Activated CD8-positive, alpha-beta memory T cell treated with anti-CD3 and anti-CD28 coated beads, Interleukin-2, amount 50 U/mL, for 48 hours (primary cell): ENCODE results near the gene RASA3.
"Not testable (repeated sequence)": the region's sequence is repeated elsewhere in the genome, so short reads cannot be mapped to it uniquely, and the experiment has no call there.

Experiments used
- DNase-seq: peaks from one replicate; pipeline ENCODE4 v3.0.0-alpha.2; 2020

RASA3 gene, protein sequence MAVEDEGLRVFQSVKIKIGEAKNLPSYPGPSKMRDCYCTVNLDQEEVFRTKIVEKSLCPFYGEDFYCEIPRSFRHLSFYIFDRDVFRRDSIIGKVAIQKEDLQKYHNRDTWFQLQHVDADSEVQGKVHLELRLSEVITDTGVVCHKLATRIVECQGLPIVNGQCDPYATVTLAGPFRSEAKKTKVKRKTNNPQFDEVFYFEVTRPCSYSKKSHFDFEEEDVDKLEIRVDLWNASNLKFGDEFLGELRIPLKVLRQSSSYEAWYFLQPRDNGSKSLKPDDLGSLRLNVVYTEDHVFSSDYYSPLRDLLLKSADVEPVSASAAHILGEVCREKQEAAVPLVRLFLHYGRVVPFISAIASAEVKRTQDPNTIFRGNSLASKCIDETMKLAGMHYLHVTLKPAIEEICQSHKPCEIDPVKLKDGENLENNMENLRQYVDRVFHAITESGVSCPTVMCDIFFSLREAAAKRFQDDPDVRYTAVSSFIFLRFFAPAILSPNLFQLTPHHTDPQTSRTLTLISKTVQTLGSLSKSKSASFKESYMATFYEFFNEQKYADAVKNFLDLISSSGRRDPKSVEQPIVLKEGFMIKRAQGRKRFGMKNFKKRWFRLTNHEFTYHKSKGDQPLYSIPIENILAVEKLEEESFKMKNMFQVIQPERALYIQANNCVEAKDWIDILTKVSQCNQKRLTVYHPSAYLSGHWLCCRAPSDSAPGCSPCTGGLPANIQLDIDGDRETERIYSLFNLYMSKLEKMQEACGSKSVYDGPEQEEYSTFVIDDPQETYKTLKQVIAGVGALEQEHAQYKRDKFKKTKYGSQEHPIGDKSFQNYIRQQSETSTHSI

DNA sequence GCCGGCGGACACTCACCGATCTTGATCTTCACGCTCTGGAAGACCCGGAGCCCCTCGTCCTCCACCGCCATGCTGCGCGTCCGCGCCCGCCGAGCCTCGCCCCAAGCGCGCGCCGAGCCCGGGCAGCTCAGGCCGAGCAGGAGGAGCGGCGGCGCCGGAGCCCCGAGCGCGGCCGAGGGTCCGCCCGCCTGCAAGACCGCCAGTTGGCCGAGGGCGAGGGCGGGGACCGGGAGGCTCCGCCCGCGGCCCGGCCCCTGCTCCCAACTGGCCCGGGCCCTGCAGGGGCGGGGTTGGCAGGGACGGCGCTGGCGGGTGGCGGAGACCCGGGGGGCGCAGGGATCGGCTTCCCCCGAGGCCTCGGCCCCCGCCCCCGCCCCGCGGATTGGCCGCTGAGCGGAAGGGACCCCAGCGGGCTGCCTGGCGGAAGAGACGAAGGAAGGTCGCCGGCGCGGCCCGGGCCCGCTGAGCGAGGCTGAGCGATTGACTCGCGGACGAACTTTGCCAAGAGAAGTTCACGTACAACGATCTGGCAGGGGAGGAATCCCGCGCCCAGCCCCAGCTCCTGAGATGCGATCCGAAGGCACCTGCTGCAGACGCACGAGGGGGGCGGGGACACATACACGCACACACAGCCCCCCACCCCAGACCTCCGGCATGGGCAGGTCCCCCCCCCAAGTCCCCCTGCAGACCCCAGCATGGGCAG lies at the start of gene RASA3:
TSS of gene RASA3 (minus strand) at position 205 of the 703 bp plus-strand sequence. CDS start at position 71, 134 bp downstream.
- peak; percentile 84 for DNase-seq

DNA sequence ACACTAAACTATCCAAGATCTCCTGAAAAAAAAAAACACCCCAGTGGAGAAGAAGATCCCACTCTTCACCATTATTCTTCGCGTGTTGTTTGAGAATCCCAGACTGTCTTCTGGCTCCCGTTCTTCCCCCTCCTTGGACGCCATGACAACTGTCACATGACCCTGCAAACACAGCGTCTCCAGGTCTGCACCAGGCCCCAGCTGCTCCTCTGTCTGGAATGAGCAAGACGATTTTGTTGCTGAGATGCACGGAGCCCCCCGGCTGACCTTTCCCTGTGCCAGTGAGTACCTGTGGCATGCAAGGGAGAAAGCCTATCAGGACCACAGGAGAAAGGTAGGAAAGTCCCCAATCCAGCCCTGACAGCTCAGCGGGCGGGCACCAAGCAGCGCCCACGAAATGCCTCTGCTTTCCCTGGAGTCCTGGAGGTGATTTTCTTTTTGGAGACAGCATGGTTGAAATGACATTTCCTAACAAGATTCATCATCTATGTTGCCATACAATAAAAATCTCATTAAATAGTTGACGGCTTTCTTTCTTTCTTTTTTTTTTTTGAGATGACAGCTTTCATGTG lies 46.8 kb upstream of the RASA3 start, which contains the start of gene CFAP97D2:
TSS of gene CFAP97D2 (plus strand) at position 171 of the 572 bp plus-strand sequence. CDS start at position 245, 74 bp downstream.
- no peak for DNase-seq

DNA sequence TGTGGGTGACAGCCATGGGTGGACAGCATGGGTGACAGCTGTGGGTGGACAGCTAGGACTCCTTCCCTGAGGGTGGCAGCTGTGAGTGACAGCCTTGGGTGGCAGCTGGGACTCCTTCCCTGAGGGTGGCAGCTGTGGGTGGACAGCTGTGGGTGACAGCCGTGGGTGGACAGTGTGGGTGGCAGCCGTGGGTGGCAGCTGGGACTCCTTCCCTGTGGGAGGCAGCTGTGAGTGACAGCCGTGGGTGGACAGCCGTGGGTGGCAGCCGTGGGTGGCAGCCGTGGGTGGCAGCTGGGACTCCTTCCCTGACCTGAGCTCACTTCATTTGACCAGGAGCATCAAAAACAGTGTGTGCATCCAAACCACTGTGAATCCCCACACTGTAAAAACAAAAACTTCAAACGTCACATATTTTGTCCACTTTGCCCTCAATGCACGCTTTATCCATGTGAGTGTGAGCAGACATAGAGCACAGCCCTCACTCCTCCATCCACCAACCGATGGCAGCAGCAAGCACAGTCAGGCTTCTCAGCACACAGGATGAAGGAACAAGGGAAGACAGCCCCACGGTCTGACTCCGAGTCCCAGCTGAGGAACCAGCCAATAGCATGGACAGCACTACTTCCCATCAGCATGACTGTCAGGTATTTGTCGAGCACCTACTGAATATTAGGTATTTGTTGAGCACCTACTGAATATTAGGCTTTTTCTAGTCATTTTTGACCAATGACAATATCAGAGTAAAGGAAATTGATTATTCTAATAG lies 45.0 kb upstream of the RASA3 start:
- no peak for DNase-seq

DNA sequence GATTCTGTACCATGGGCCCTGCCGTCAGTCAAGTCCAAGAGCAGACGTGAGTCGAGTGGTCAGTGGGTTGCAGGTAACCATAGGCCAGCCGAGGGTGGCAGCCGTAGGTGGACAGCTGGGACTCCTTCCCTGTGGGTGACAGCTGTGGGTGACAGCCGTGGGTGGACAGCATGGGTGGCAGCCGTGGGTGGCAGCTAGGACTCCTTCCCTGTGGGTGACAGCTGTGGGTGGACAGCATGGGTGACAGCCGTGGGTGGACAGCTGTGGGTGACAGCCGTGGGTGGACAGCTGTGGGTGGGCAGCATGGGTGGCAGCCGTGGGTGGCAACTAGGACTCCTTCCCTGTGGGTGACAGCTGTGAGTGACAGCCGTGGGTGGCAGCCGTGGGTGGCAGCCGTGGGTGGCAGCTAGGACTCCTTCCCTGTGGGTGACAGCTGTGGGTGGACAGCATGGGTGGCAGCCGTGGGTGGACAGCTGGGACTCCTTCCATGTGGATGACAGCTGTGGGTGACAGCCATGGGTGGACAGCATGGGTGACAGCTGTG lies 44.0 kb upstream of the RASA3 start:
- not testable (repeated sequence) for DNase-seq

DNA sequence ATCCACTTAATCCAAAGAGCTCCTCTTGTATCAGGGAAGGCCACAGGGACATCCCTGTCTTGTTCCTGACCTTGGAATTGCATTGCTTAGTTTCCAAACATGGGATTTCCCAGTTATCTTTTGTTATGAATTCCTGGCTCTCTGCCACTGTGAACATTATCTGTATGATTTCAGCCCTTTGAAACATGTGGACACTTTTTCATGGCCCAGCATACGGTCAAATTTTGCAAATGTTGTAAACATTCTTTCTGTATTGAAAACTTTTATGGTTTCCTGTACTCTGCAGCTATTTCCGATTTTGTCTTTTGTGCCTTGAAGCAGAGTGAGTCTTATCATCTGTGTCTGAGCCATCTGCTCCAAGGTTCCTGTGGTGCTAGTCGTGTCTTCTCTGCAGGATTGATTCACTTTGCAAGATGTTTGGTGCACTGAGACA lies 42.1 kb upstream of the RASA3 start:
- no peak for DNase-seq

DNA sequence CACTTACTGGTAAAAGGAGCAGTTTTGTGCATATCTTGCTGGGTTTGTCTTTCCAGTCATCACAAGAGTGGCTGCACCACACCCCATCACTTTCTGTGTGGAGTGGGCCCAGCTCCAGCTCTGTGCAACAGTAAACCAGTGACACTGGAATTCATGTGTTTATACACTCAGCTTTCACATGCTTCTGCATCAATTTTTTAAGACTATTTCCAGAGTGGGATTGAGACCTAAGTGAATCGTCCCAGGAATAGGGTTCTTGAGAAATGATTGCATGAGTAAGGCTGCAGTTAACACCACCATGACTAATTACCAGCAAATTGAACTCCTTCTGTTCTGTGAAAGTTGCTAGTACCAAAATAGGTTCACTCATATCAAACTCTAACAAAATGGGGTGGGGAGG lies 41.3 kb upstream of the RASA3 start:
- no peak for DNase-seq

DNA sequence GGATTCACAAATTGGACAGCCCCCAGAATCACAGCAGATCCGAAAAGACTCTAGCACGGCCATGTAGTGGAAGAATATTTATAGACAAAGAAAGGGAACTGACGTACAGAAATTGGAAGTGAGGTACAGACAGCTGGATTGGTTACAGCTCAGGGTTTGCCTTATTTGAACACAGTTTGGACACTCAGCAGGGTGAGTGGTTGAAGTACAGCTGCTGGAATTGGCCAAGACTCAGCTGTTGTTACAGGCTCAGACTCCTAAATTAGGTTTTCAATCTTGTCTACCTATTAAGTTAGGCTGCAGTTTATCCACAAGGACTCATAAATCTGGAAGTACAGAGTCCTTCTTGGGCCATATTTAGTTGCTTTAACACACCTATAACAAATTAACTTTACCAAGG lies 40.8 kb upstream of the RASA3 start:
- DNase-seq = no peak

DNA sequence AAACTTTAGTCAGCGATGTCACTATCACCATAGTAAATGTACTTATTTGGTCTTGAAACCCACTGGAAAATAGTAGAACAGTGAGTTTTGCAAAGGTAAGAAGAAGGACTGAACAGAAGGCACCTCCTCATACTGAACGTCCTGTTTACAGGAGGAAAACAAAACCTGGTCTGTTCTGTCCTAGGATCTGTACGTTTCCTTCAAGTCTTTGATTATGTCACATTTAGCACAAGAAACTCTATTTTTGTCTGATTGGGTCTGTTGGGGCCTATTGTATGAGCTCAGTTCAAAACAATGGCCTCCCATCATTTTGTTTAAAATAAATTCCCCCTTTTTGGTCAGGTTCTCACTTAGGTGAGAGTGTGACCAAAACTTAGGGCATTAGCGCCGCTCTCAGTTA lies 35.5 kb upstream of the RASA3 start:
- DNase-seq = no peak

DNA sequence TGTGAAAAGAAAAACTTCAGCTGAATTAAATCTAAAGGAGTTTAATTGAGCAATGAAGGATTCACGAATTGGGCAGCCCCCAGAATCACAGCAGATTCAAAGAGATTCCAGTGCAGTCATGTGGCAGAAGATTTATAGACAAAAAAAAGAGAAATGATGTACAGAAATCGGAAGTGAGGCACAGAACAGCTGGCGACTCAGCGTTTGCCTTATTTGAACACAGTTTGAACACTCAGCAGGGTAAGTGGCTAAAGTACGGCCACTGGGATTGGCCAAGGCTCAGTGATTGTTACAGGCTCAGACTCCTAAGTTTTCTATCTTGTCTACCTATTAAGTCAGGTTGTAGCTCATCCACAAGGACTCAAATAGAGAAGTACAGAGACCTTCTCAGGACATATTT lies 35.0 kb upstream of the RASA3 start:
- DNase-seq = no peak

DNA sequence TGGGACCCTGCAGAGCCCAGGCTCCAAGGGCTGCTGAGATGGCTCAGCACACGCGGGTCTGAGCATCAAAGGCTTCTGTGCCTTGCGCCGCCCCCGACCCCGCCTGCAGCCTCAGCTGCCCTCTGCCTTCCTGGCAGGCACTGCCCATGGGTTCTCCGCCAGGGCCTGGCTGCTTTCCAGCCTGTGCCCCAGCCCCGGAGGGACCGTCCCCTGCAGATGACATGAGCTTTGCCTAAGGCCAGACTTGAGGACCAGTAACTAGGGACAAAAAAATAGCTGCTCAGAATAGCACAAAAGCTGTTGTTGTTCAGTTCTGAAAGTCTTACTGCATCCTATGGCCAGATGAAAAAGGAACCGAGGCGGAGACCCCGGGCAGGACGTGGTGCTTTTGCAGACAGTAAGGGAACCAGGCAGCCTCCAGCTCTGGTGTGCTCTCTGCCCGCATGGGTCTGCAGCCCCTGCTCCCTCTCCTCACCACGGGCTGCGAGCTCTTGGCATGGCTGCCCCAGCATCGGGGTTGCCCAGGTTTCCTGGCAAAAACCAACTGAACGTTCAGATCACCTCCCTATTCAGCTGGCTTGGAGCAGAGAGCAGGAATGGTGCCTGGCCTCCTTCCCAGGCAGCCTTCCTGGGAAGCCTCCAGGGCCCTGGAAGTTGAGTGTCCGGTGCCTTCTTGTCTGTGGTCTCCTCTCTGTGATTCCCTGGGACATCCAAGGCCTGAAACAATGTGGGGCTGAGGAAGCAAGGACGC lies 34.1 kb upstream of the RASA3 start:
- no peak for DNase-seq

DNA sequence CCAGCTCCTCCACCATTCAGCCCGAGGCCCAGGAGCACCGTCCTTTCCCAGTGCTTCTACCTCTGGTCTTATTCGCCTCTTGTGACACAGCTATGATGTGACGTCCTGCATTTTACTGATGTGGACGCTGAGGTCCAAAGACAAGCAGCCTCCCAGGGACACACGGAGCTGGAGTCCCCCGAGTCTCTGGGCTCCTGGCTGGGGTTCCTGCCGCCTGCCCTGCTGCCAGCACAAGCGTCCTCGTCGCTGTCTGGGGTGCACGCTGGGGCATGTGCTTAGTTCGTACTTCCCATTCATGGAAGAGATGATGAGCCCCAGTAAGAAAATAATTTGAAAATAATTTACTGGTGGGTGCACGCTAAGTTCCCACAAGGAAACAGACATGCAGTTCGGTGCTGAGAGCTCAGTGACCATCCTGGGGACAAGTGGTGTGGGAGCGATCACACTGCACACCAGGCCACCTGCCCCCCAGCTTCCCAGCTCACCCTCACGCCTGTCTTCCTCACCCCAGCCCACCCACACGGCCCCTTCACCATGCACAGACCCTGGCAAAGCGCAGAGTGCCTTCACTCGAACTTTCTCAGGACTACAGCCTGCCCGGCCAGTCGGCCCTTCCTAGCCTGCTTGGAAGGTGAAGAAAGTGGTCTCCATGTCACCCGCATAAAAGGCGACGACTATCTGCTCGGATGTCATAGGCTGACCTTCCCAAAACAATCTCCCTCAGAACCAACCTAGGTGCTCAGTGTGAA lies 32.4 kb upstream of the RASA3 start:
- DNase-seq = no peak

DNA sequence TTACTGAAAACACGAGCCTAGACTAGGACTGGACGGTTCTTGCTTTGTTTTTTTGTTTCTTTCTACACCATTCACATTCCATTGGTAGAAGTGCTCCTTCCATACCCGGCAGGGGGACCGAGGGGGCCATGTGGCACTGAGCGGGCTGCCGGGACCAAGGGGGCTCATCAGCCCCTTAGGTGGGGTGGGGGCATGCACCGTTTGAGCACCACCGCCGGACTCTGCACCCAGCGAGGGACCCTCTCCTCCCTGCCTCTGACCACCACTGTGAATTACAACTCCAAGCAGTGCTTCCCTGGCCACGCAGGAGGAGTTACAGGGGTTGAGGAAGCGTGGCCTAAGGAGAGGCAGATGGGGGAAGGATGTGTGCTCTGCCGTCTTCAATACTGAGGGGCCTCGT lies 31.6 kb upstream of the RASA3 start:
- no peak for DNase-seq

DNA sequence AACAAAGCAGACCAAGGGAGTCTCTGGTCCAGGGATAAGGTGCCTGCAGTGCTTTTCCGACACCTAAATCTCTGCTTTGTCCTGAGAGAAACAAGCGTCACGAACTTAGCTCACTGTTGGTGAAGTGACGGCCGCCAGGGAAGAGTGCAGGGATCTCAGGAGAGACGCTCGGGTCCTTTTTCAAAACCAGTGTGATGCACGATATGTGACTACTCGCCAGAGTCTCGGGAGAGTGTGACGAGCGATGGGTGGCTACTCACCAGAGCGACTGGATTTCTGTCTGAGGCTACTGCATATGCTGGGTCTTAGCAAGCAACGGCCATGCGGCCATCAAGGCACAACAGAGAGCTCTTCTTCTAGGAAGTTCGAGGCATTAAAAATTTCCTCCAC lies 30.1 kb upstream of the RASA3 start:
- DNase-seq = no peak

DNA sequence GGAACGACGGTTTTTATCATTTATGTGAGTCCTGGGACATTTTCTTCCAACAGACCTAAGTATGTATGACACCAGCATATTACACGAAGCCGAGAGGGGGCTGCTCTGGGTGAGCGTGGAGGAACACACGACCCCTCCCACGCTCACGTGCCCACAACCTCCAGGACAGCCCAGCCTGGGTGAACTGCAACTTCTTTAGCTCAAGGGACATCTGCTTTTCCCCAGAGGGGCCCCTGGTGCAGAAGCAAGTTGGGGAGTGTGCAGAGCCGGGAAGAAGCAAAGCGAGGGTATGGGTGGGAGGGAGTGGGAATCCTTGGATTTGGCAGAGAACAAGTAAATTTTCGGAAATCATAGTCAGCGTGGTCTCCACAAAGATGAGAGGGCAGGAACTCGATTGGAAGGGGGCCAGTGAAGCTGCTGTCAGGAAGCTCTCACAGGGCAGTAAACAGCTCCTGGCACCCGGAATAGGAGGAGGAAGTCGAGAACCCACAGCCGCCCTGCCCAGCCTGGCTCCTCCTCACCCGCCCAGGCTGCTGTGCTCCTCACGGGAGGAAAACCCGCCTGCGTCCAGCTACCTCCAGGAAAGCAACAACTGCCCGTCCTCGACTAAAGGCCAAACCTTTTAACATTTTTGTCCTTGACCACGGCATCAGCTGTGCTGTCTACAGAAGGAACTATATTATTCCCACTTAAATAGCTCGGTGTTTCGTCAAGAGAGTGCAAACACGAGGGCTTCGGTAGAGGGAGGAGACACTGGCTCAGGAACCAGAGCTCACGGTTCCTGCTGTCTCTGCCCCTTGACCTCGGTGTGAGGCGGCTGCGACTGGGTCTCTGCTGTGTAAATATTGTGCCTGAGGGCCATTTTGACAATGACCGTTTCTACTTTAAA lies 29.5 kb upstream of the RASA3 start:
- peak; percentile 70 for DNase-seq

DNA sequence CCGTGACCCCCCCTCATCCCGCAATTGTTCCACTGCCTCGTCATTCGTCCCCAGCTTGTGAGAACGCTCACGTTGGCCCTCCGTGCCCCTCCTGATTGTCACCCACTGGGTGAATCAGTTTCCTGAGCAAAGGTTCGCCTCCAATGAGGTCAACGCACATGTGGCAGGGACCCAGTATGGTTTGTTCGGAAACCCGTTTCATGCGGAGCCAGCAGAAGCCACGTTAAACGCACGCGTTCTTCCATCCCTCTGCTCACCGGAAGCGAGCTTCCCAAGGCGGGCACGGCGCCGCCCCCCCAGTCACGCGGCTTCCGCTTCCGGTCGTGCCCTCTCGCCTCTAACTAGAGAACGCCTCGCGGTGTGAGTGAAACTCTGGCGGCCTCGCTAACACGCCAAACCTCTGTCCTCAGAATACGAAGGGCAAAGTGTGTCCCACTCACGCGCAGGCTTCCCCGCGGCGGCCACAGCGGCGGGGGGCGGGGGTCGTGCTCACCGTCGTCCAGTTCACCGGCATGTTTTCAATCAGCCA lies 28.7 kb upstream of the RASA3 start:
- DNase-seq = no peak

DNA sequence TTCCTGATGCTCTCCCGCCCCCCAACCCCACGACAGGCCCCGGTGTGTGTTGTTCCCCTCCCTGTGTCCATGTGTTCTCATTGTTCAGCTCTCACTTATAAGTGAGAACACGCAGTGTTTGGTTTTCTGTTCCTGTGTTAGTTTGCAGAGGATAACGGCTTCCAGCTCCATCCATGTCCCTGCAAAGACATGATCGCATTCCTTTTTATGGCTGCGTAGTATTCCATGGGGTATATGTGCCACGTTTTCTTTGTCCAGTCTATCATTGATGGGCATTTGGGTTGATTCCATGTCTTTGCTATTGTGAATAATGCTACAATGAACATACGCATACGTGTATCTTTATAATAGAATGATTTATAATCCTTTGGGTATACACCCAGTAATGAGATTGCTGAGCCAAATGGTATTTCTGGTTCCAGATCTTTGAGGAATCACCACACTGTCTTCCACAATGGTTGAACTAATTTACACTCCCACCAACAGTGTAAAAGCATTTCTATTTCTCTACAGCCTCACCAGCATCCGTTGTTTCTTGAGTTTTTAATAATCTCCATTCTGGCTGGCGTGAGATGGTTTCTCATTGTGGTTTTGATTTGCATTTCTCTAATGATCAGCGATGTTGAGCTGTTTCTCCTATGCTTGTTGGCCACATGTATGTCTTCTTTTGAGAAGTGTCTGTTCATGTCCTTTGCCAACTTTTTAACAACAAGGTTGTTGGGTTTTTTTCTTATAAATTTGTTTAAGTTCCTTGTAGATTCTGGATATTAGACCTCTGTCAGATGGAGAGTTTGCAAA lies 26.6 kb upstream of the RASA3 start:
- DNase-seq = not testable (repeated sequence)

DNA sequence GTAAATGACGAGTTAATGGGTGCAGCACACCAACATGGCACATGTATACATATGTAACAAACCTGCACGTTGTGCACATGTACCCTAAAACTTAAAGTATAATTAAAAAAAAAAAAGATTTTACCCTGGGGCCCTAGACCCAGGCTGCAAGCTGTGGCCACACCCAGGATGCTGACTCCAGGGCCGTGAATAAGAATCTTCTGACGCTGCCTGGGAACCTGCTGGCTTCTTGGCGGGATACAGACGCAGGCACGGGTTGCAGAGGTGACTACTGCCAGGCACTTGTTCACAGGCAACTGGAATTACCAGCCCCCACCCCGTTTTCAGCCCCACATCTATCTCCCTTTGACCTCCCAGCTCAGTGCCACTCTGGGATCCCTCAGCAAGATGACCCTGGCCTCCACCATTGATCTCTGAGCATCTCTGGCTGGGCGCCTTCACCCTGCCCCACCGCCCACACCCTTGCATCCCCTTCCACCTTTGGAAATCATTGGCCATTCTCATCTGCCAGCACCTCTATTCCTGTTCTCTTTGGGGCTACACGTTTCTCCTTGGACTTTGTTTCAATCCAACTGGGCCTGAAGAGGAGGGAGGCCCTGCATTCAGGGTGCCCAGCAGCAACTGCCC lies 25.6 kb upstream of the RASA3 start:
- no peak for DNase-seq
